ENCODE results near the gene C18orf63.

DNA sequence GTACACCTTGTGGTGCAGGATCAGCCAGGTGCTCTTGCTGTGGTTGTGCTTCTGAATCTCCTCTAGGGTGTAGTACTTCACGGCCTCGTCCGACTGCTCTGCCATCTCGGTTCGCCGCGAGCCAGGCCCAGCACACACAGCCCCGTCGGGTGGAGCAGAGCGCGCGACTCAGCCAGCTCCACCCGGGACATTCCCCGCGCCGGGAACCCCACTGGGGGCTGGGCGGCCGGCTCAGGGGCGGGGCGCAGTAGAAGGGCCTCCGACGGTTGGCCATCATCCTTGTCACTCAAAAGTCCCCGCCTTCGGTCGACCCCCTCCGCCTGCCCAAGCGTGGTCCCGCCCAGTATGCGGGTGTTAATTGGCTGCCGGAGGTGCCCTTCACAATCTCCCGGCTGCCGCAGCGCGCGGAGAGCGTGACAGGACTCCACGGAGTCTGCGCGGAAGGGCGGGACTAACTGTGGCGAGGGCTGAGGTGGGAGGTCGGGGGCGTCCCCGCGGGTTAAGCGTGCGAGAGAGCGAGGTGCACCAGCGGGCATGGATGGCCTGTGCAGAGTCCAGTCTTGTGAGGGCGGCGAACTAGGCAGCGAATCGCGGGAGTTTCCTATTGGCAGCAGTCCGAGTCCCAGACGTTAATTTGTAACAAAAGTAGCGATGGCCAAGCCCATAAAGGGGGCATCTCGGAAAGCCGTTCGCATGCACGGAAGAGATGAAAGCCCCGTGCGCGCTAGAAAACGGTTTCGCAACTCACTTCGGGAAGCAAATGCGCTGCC is 23.7 kb upstream of the C18orf63 start, which contains the start of gene CYB5A:
- no peak; the same call in 1 of the 2 replicates for TF ChIP-seq ZNF501 (tag by site-specific recombination; IDR thresholded peaks at IDR 0.05)
- TF ChIP-seq CTCF (tag by site-specific recombination; IDR thresholded peaks at IDR 0.05): no peak
- TF ChIP-seq ZBTB8A (tag by site-specific recombination; IDR thresholded peaks at IDR 0.05): 0 out of 2 replicates have a peak, but pooled peaks have one; percentile 9
- TF ChIP-seq ZNF23 (tag by site-specific recombination; IDR thresholded peaks at IDR 0.05; ENCODE audit: borderline replicate concordance): no peak
